HCT116 (cell line): ENCODE data around the gene LRIG1. TPM values are rescaled to one million over a fixed set of nuclear protein-coding genes. Genes with fewer than 3 reads are reported as not detected.

Source experiments
- ATAC-seq: fragments of 200-7000 bp; cut with Tn5 transposase; 2 replicates; pipeline ENCODE4 v1.9.1; 2020; ENCODE audit warnings: mild to moderate bottlenecking, moderate library complexity
- BruUV-seq: library from RNA; stranded (reverse); fragments of 400-500 nt; replicated peaks from 2 replicates; lab custom pipeline; 2021; lab: Mats Ljungman, UMichigan
- CTCF ChIA-PET: fragments of 300-600 bp; sonication (Branson Sonifier 250); formaldehyde crosslinking; loops from one replicate; lab custom pipeline; 2021; ENCODE audit warnings: antibody characterized with exemption; lab: Charles Lee
- POLR2A ChIA-PET: fragments of 300-600, 350-600 bp; sonication (Branson Sonifier 250); formaldehyde crosslinking; loops from one replicate; lab custom pipeline; 2021; ENCODE audit warnings: antibody characterized with exemption; lab: Charles Lee
- RAD21 ChIA-PET, 2 experiments: fragments of 300-600 bp; sonication (Branson Sonifier 250); formaldehyde crosslinking; loops; one replicate each; lab custom pipeline; 2023; ENCODE audit warnings: low total read pairs in 2 of 2; ENCODE audit not compliant: uncharacterized antibody in 2 of 2, unreplicated experiment in 2 of 2, low non-redundant PET in 1 of 2; lab: Charles Lee
- DNase-seq: peaks from one replicate; pipeline ENCODE4 v3.0.0-alpha.2; 2010; ENCODE audit warnings: low read depth, low spot score
- H2AFZ ChIP-seq: fragments of 200-600 bp; shearing (Covaris generic), sonication (generic); 2 replicates; pipeline ENCODE4 v1.6.1; 2017; ENCODE audit warnings: low read depth, mixed run types, mixed read lengths, antibody characterized with exemption, low read length; ENCODE audit not compliant: poor library complexity, severe bottlenecking
- H3K27ac ChIP-seq: 2 replicates; pipeline ENCODE4 v1.5.1; 2012; ENCODE audit warnings: low read depth, low read length
- H3K27me3 ChIP-seq: fragments of 200-600 bp; sonication (generic); 2 replicates; pipeline ENCODE4 v1.6.1; 2016; ENCODE audit warnings: mixed run types, low read length, mixed read lengths; ENCODE audit not compliant: insufficient read depth
- H3K36me3 ChIP-seq, 2 experiments: fragments of 200-500 bp in 1 of 2; fragments of 200-600 bp in 1 of 2; sonication (Bioruptor generic) in 1 of 2; sonication (generic) in 1 of 2; 2 replicates each; pipeline versions ENCODE4 v1.5.1 to v1.6.1; 2014 to 2016; ENCODE audit warnings: low read length in 2 of 2, inconsistent platforms in 1 of 2, mixed read lengths in 1 of 2, mixed run types in 1 of 2; ENCODE audit not compliant: insufficient read depth in 2 of 2, control insufficient read depth in 1 of 2
- H3K4me1 ChIP-seq, 2 experiments: fragments of 200-600 bp in 1 of 2; sonication (generic) in 1 of 2; 2 replicates each; pipeline versions ENCODE4 v1.5.1 to v1.6.1; 2012 to 2017; ENCODE audit warnings: low read length in 2 of 2, inconsistent platforms in 1 of 2, mild to moderate bottlenecking in 1 of 2, mixed read lengths in 1 of 2, mixed run types in 1 of 2, moderate library complexity in 1 of 2; ENCODE audit not compliant: insufficient read depth in 2 of 2, control insufficient read depth in 1 of 2
- H3K4me2 ChIP-seq: fragments of 200-600 bp; sonication (generic); 2 replicates; pipeline ENCODE4 v1.6.1; 2017; ENCODE audit warnings: mixed run types, low read length, mixed read lengths
- H3K4me3 ChIP-seq, 2 experiments: fragments of 200-600 bp in 1 of 2; sonication (generic) in 1 of 2; replicated peaks in 1 of 2; 2 replicates each; pipeline ENCODE4 v1.5.1; 2011 to 2016; ENCODE audit warnings: low read length in 2 of 2, control low read depth in 1 of 2, low read depth in 1 of 2, mild to moderate bottlenecking in 1 of 2, mixed read lengths in 1 of 2, mixed run types in 1 of 2
- H3K79me2 ChIP-seq: fragments of 200-600 bp; sonication (generic); 2 replicates; pipeline ENCODE4 v1.6.1; 2017; ENCODE audit warnings: mild to moderate bottlenecking, mixed run types, low read length, moderate library complexity, mixed read lengths; ENCODE audit not compliant: insufficient read depth
- H3K9ac ChIP-seq: fragments of 200-600 bp; sonication (generic); 2 replicates; pipeline ENCODE4 v1.6.1; 2016; ENCODE audit warnings: low read length, mixed read lengths
- H3K9me2 ChIP-seq: fragments of 200-600 bp; sonication (generic), shearing (Covaris generic); 2 replicates; pipeline ENCODE4 v1.6.1; 2017; ENCODE audit warnings: mixed run types, mild to moderate bottlenecking, moderate library complexity; ENCODE audit not compliant: insufficient read depth
- H3K9me3 ChIP-seq, 2 experiments: fragments of 200-500 bp in 1 of 2; fragments of 200-600 bp in 1 of 2; sonication (Bioruptor generic) in 1 of 2; sonication (generic) in 1 of 2; 2 replicates each; pipeline ENCODE4 v1.6.1; 2014 to 2017; ENCODE audit warnings: low read length in 2 of 2, mixed read lengths in 2 of 2, inconsistent platforms in 1 of 2, low read depth in 1 of 2, mild to moderate bottlenecking in 1 of 2, mixed run types in 1 of 2, moderate library complexity in 1 of 2; ENCODE audit not compliant: control insufficient read depth in 1 of 2, insufficient read depth in 1 of 2
- H4K20me1 ChIP-seq: fragments of 200-600 bp; sonication (generic), shearing (Covaris generic); 2 replicates; pipeline ENCODE4 v1.6.1; 2017; ENCODE audit warnings: mixed run types, mild to moderate bottlenecking, moderate library complexity; ENCODE audit not compliant: insufficient read depth
- ATF3 ChIP-seq: IDR thresholded peaks from 2 replicates; pipeline ENCODE4 v1.6.1; 2012
- CEBPB ChIP-seq: IDR thresholded peaks from 2 replicates; pipeline ENCODE4 v1.6.1; 2012; ENCODE audit warnings: low read depth
- EGR1 ChIP-seq: IDR thresholded peaks from 2 replicates; pipeline ENCODE4 v1.6.1; 2012; ENCODE audit warnings: low read depth
- EZH2 ChIP-seq: fragments of 200-600 bp; sonication (generic); IDR thresholded peaks from 2 replicates; pipeline ENCODE4 v1.6.1; 2017; ENCODE audit warnings: antibody characterized with exemption, mixed run types
- EZH2phosphoT487 ChIP-seq: fragments of 200-600 bp; IDR thresholded peaks from 2 replicates; pipeline ENCODE4 v1.6.1; 2018; ENCODE audit warnings: antibody characterized with exemption, borderline replicate concordance
- FOSL1 ChIP-seq: IDR thresholded peaks from 2 replicates; pipeline ENCODE4 v1.6.1; 2012; ENCODE audit warnings: low read depth
- JUND ChIP-seq: IDR thresholded peaks from 2 replicates; pipeline ENCODE4 v1.6.1; 2012
- MAX ChIP-seq: IDR thresholded peaks from 2 replicates; pipeline ENCODE4 v1.6.1; 2012
- POLR2A ChIP-seq: IDR thresholded peaks from 2 replicates; pipeline ENCODE4 v1.7.0; 2011; ENCODE audit warnings: borderline replicate concordance; ENCODE audit not compliant: insufficient read depth, insufficient read length; ENCODE audit errors: extremely low read depth
- POLR2AphosphoS5 ChIP-seq: IDR thresholded peaks from 2 replicates; pipeline ENCODE4 v1.6.1; 2011; ENCODE audit warnings: mild to moderate bottlenecking, low read depth, low read length, moderate library complexity
- REST ChIP-seq: IDR thresholded peaks from 2 replicates; pipeline ENCODE4 v1.6.1; 2012; ENCODE audit warnings: low read depth
- SRF ChIP-seq: IDR thresholded peaks from 2 replicates; pipeline ENCODE4 v1.6.1; 2012; ENCODE audit warnings: low read depth
- ZBTB33 ChIP-seq: IDR thresholded peaks from 2 replicates; pipeline ENCODE4 v1.6.1; 2011; ENCODE audit warnings: mild to moderate bottlenecking, low read length, moderate library complexity; ENCODE audit not compliant: insufficient replicate concordance; ENCODE audit errors: extremely low read depth
- ZNF274 ChIP-seq: fragments of 200-500 bp; sonication (Bioruptor generic); IDR thresholded peaks from 2 replicates; pipeline ENCODE4 v1.6.1; 2014; ENCODE audit warnings: mild to moderate bottlenecking, low read depth, low read length, inconsistent platforms
- intact Hi-C: fragments of 100-400 bp; cut with micrococcal nuclease; formaldehyde crosslinking; loops from 2 replicates; pipeline ENCODE4 v1.10.0; 2022
- total RNA-seq: library from RNA; stranded (reverse); gene quantifications from one replicate; pipeline ENCODE4 v1.2.1, GENCODE V29; 2021; ENCODE audit not compliant: unreplicated experiment

LRIG1 gene
- total RNA-seq, 1 experiment from 2014 or later, result 3.1 TPM

GRCh38 chr3:66451766-66452165 lies 49.1 kb downstream of the LRIG1 start:
- intact Hi-C loops, result loop anchor here (10.0 kb wide), 1 partner anchor 63 kb away; no protein-coding TSS in a partner anchor
- no peak overlapping the region for H3K27ac ChIP-seq
- ATAC-seq (no peak), DNase-seq (no peak)
- no peaks in the 10 kb centered on the region for H4K20me1 ChIP-seq
- H3K4me2 ChIP-seq, result no peak overlapping the region
- no peaks in the 10 kb centered on the region for H3K9me2 ChIP-seq
- H3K79me2 ChIP-seq, result no peaks in the 10 kb centered on the region
- BruUV-seq, result no TSS peak
- H3K4me1 ChIP-seq, result no peaks in the 10 kb centered on the region
- H3K9ac ChIP-seq, result no peak overlapping the region
- no peak overlapping the region for H3K4me3 ChIP-seq
- CTCF ChIA-PET, result no interaction called here
- H3K27me3 ChIP-seq, result no peaks in the 10 kb centered on the region
- H3K9me3 ChIP-seq, result no peaks in the 10 kb centered on the region
- RAD21 ChIA-PET, result no interaction called here
- TF ChIP-seq POLR2A (no peak), EGR1 (no peak), MAX (no peak)
- H2AFZ ChIP-seq, result no peak overlapping the region
- POLR2A ChIA-PET, result no interaction called here
- H3K36me3 ChIP-seq, result no peaks in the 10 kb centered on the region

- Histone ChIP-seq H3K27ac (no peak overlapping the region), H3K79me2 (no peaks in the 10 kb centered on the region), H4K20me1 (no peaks in the 10 kb centered on the region), H3K4me1 (no peaks in the 10 kb centered on the region), H3K36me3 (no peaks in the 10 kb centered on the region), H3K9ac (no peak overlapping the region), H3K4me3 (no peak overlapping the region), H3K4me2 (no peak overlapping the region), H3K27me3 (no peaks in the 10 kb centered on the region), H3K9me3 (no peaks in the 10 kb centered on the region), H3K9me2 (no peaks in the 10 kb centered on the region), H2AFZ (no peak overlapping the region)
- POLR2A ChIA-PET, result no interaction called here
- no TSS peak for BruUV-seq
- RAD21 ChIA-PET, result no interaction called here
- CTCF ChIA-PET, result no interaction called here
- intact Hi-C loops, result loop anchor here (10.0 kb wide), 1 partner anchor 64 kb away; no protein-coding TSS in a partner anchor
- ATAC-seq (no peak), DNase-seq (no peak)
- no peak for TF ChIP-seq EZH2phosphoT487
- no peak for TF ChIP-seq ATF3
- TF ChIP-seq JUND, result no peak
- TF ChIP-seq POLR2A, result no peak
- TF ChIP-seq SRF, result no peak
- TF ChIP-seq POLR2AphosphoS5, result no peak
- TF ChIP-seq ZNF274, result no peak
- TF ChIP-seq CEBPB, result no peak
- no peak for TF ChIP-seq FOSL1
- no peak for TF ChIP-seq ZBTB33
- TF ChIP-seq REST, result no peak
- no peak for TF ChIP-seq EZH2
These were observed 50.3 kb downstream of the LRIG1 start for GRCh38 chr3:66450390-66451022.
